Stimulated activated CD4-positive, alpha-beta T cell treated with anti-CD3 and anti-CD28 coated beads, TNF-alpha, amount 100 ng/mL, for 4 hours (primary cell): ENCODE data around the gene ITPR2.
"Not testable (repeated sequence)": the region's sequence is repeated elsewhere in the genome, so short reads cannot be mapped to it uniquely, and the experiment has no call there.

Experiments used
- DNase-seq, 3 experiments: peaks; one replicate each; pipeline ENCODE4 v3.0.0-alpha.2; 2020; ENCODE audit warnings: low read depth in 3 of 3

ITPR2 gene

DNA sequence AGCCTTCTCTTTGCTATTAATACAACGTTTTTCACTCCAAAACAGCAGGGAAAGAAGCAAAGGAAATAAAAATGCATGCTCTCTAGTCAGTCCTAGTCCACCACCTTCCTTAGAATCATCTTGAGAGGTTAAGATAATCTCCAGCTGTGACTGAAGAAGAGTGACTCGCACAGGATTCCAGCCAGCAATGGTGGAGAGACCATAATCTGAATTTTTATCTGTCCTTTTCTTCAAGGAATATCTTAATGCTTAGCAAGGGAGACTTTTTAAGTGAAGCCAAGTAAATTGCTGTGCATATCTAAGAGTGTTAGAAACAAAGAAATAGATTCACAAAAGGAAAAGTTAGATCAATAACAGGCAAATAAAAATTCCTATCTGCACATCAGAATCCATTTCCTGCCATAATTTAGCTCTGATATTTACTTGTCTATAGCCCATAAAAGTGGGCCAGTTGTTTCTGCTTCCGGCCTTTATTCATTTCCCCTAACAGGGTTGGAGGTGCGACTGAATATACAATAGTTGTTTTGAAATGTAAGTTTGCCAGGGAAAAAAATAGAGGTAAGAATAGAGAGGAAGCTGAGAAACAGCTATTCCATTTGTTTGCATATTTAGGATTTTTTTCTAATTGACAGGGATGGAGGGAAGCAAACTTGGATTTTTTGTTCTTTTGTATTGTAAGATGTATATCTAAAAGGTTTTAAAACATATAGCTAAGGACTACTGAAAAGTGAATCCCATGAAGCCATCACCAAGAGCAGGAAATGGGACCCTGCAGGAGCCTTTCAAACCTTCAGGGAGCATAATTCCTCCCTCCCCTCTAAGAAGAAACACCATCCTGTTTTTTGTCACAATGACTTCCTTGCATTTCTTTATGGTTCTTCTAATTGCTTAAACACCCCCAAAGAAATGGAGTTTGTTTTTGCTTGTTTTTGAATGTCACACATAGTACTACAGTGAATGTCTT lies 154.0 kb downstream of the ITPR2 start:
- no peak for DNase-seq

DNA sequence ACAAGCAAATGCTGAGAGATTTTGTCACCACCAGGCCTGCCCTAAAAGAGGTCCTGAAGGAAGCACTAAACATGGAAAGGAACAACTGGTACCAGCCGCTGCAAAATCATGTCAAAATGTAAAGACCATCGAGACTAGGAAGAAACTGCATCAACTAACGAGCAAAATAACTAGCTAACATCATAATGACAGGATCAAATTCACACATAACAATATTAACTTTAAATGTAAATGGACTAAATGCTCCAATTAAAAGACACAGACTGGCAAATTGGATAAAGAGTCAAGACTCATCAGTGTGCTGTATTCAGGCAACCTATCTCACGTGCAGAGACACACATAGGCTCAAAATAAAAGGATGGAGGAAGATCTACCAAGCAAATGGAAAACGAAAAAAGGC lies 161.5 kb downstream of the ITPR2 start:
- DNase-seq, result not testable (repeated sequence)

DNA sequence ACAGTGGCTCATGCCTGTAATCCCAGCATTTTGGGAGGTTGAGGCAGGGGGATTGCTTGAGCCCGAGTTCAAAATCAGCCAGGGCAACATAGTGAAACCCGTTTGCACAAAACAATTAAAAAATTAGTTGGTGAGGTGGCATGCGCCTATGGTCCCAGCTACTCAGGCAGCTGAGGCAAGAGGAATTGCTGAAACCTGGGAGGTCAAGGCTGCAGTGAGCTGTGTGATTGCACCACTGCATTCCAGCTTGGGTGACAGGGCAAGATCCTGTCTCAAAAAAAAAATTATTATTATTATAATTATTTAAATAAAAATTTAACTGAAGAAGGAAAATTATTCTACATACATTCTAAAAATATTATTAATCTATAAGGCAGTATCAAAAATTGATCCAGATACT lies 164.1 kb downstream of the ITPR2 start:
- no peak for DNase-seq

DNA sequence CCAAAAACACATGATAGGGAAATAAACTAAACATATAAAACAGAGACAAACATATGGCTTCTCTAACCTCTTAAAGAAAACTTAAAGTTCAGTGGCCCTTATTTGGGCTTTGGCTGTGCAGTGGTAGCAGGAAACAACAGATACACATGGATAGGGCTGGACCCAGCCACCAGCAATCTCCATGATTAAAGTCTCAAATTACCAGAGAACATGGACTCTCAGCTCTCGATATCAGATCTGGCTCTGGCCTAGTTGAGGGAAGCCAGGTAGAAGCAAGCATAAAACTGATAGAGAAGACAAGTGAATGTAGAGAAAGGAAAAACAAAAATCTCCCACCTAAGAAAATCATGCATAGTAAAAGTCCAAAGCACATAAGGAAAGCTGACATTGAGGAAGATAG lies 164.8 kb downstream of the ITPR2 start:
- DNase-seq, result no peak

DNA sequence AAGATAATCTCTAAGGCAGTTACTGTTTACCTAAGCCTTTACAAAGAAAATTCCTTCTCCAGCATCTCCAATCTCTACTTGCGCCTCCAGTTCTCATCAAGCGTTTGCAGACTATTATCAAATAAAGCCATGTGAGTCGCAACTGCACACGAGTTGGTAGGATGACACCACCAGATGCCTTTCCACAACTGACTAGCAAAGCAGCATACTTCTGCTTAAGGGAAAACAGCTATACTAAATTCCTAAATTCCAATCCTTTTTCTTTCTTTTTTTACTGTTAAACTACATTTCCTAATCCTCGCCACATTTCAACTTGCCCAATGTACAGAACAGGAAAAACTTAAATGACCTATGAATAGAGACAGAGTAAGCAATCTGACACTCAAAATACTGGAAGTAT lies 166.7 kb downstream of the ITPR2 start:
- no peak for DNase-seq

DNA sequence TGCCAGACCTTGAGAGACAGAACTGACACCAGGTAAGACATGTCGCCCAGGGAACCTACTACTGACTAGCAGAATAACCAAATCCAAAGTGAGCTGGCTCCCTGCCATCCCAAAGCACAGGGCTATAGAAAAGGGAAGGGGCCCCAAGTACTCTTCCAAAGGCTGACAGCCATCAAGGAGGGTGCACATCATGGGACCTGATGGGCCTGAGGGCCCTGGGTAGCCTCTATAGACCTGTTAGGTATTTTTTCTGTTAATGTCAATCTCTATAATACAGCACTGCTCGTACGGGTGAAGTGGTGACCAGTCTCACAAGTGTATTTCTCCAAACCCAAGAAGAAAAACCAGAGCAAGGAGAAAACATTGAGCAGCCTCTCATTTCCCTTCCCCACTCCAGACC lies 171.6 kb downstream of the ITPR2 start:
- DNase-seq, result no peak

DNA sequence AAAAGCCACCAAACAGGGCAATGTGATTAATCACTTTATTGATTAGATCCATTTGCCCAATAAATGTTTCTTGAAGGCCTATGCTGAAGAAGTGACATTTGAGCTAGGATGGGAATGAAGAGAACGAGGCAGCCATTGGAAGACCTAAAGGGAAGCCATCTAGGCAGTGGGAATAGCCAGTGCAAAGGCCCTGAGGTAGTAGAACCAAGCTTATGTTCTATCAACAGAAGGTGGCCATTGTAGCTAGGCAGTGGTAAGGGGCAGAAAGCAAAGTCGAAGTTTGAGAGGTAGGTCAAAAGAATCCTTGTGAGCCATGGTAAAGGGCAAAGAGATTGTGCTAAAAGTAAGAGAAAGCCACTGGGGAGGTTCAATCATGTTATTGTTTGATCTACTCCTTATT lies 173.1 kb downstream of the ITPR2 start:
- DNase-seq, result no peak

DNA sequence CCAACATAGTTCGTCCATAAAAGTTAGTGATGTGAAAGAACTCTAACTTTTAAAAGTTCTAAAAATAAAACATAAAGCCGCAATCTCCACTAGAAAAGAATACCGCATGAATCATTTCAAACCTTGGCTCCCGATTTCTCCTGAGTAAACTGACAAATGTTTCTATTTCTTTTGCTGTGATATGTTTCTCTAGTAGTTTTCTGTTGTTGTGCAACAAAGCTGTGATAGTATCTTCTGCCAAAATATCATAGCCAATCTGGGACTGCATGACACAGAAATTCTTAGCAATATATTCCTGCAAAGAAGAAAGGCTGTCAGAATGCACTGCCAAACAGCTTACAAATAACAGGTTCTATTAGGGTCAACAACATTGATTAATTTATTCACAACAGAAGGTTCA lies 174.0 kb downstream of the ITPR2 start:
- DNase-seq, result no peak

DNA sequence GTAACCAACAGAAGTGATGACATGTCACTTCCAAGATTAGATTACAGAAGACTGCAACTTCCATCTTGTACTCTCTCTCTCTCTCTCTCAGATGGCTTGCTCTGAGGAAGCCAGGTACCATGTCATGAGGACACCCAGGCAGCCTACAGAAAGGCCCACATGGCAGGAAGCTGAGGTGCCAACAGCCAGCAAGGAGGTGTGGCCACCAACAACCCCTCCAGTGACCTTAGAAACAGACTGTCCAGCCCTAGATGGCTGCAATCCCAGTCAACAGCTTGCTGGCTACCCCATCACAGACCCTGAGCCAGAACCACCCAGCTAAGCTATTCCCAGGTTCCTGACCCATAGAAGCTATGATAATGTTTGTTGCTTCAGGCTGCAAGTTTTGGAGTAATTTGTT lies 178.4 kb downstream of the ITPR2 start:
- no peak for DNase-seq

DNA sequence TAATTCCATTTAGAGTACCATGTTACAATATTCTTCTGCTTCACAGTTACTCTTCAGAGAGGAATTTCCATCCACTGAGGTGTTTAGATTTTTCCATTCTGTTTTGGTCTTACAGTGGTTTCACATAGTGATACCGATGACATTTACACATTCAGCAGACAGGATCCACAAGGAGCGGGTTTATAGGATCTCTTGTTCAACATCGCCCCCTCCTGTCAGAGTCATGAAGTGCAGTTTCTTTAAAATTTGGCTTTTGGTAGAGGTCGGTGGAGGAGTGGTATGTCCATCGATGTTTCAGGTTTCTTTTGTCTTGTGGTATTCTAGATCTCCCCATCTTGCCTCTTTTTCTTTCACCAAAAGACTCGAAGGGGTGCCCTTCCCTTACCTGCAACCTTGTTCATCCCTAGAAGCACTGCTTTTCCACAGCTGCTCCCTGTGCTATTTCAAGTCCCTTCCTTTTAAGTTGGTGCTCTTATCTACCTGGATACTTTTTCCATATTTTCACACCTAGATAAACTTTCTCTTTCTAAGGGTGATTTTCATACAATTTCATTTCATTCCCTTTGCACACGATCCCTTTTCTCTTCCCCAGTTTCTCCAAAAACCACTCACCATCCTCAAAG lies 181.3 kb downstream of the ITPR2 start:
- DNase-seq, result no peak

DNA sequence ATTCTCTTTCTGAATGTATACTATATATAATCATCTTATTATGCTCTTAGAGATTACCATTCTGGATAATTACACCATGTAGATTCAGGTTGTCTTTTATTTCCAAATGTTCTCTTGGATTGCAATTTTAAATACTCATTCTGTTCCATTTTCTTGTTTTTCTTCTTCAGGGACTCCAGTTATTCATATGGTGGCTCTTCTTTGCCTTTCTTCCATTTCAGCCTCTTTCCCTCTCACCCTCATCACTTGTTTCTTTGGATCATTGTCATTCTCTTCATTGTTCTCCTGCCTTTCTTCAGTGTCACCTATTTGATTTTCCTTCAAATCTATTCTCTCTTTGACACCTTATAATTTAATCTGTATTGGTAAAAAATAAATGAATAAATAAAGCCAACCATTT lies 182.0 kb downstream of the ITPR2 start:
- no peak for DNase-seq

DNA sequence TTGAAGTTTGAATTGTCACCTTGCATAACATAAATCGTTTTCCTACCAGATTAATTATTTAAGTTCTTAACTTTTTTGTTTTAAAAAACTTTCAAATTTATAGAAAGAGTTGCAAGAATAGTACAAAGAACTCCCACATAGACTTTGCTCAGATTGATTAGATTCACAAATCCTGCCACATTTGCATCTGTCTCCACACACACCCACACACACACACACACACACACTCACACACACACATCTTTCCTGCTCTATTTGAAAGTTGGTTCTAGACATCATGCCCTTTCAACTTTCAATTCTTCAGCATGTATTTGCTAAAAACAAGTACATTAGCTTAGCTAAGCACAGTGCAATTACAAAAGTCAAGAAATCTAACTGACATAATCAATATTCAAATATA lies 184.0 kb downstream of the ITPR2 start:
- DNase-seq, result no peak

DNA sequence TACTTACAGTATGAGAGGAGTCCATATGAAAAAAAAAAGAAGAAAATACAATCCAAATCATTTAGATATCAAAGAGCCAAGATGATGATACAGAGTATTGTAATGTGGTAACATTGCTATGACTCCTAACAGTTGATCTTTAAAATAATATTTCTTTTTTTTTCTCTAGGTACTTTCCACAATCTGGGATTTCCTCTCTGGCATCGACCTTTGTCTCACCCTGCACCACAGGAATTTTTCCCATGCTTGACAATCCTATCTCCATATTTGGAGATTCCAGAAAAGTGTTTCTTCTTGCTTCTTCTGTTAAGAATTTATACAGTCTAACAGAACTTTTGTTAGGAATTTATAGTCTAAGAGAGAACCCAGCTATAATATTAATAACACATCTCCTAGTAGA lies 184.4 kb downstream of the ITPR2 start:
- no peak for DNase-seq

DNA sequence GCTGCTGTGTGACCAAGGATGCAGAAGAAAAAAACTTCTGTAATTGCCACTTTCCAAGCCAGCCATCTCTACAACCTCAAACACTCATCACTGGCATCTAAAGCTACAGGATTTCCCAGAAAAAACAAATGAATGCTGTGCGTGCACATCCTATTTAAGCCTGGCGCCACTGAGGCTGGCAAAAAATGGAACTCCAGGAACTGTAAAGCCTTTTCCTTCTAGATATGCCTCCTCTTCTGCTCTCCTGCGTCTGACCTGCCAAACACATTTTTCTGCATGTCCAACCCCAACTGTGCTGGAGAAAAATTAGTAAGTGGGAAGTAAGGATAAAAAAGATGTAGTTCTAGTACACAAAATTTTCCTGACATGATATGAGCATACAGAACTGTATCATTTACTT lies 184.9 kb downstream of the ITPR2 start:
- no peak for DNase-seq

DNA sequence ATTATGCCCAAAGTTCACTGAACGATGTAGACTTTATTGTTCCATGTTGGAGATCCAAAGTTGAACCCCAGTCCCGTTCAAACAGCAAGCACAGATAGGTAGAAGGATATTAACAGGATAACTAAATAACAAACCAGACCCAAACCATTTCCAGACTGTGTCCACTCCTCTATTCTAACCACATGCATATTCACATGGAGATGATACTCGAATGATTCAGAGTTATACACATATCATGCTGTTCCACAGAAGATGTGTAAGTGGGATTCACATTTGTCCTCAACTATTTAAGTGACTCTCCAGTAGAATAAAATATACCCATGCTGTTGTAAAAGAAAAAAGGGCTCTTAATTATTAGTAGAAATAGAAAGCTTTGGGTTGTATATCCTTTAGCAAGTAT lies 185.9 kb downstream of the ITPR2 start:
- DNase-seq, result no peak

DNA sequence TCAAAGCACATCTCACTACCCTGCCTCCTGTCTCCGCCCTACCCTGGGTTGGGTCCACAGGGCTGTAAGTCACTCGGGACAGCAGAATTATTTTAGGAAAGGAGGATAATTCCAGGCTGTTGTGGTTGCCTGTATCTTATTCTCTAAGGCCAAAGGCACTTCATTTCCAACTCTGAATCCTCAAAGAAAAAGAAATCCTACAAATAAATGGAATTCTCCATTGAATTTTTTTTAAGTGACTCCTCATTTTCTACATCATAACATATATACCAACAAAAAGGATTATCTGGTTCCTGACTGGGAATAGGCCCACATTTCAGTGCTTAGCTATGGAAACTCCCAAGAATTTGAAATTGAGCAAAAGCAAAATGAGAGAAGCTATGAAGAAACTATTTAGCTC lies 186.4 kb downstream of the ITPR2 start:
- no peak for DNase-seq

DNA sequence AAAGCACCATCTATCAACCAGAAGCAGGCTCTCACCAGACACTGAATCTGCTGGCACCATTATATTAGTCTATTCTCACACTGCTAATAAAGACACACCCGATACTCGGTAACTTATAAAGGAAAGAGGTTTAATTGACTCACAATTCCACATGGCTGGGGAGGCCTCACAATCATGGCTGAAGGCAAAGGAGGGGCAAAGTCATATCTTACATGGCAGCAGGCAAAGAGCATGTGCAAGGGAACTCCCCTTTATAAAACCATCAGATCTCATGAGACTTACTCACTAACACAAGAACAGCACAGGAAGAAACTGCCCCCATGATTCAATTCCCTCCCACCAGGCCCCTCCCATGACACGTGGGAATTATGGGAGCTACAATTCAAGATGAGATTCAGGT lies 188.6 kb downstream of the ITPR2 start:
- not testable (repeated sequence) for DNase-seq

DNA sequence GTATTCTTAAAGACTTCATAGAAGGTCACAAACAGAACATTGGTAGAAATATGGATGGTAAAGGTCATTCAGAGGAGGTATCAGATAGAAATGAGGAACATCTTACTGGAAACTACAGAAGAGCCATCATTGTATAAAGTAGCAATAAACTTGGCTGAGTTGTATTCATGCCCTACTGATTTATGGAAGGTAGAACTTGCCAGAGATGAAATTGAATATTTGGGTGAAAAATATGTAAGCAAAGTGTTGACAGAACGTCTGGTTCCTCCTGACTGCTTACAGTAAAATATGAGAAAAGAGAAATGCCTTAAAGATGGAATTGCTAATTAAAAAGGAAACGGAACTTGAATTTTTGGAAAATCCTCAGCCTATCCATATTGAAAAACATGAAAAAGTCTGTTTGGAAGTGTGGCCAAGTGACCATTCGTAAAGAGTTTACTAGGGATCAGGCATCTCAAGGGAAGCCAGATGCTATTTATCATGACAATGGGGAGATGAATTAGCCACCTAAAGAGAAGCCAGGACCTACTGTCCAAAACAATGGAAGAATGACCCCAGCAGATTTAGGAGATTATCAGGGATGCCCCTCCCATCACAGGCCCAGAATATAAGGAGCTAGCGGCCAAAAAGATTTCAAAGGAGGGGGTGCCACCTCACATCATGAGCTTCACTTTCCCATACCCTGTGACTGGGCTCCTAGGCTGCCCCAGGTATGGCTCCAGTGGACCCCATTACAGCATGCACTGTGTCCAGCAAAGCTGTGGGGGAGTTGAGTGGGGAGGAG lies 189.3 kb downstream of the ITPR2 start:
- no peak for DNase-seq

DNA sequence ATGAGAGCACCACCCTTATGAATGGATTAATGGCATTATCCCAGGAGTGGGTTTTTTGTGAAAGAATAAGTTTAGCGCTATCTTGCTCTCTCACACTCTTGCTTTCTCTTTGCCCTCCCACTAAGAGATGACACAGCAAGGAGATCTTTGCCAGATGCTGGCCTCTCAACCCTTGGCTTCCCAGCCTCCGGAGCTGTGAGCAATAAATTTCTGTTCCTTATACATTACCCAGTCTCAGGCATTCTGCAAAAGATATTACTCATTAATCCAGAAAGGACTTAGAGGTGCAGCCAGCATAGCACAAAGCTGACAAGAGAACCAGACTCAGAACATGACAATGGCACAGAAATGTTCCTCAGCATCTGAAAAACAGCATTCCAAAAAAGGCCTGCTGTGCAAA lies 190.6 kb downstream of the ITPR2 start:
- no peak for DNase-seq

DNA sequence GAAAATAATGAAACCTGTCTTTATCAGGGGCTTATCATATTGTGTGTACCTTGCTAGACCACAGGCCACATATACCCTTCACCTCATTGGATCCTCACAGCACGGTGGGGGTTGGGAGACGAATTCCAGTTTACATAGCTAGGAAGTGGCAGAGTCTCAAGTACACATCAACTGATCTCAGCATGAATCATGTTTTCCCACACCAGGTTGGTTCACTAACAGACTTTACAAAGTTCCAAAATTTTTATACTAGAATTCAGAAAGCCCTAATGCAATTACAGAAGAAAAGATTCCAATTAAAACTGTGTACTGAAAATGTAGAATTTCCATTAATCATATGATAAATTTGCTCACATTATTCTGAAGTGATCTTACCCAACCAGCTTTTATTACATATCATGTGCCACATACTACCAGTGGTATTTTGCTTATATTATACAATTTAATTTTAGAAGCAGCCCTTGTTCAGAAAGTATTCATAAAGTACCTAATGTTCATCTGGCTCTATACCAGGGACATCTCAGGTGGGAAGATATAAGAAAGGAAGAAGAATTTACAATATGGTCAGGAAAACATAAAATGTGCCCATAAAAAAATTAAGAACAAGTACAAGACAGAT lies 196.2 kb downstream of the ITPR2 start:
- DNase-seq, result no peak

DNA sequence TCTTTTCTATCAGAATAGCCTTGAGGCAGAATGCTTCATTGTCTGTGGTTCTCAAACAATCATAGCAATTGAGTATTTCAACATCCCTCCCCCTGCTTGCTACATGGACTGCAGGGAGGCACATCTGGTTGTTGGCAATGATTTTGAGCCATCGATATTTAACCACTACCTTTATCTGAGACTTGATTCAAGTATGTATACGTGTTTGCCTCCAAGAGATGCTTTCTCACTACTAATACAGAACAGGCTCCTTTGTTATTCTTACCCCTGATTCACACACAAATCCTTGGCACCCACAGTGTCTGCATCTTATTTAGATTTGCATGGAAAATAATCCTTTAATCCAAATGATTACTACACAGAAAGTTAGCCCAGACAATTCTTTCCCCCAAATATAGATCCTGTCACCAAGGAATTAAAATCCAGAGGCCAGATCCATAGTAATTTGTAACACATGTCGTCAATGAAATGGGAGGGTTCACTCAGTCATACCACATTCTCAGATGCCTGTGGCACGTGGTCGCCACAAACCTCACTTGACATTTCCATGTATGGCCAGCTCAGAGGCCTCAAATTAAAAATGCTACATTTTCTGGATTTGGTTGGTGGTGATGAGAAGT lies 199.3 kb downstream of the ITPR2 start:
- DNase-seq, result no peak

DNA sequence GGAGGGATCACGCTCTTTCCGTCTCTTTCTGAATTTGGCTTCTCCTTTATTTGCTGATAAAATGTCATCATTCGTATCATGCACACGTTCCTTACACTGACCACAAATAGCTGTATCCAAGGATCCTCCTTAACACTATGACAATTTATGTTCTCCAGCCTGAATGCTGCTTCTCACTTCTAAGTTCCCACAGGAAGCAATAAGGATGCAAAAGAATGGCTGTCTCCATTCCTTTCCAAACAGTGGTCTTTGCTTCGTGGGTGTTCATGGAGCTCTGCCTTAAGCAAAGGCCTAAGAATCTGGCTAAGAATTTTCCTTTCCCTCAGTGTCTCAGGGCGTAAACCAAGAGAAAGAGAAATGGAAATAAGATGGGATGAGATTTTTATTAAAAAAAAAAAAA lies 200.2 kb downstream of the ITPR2 start:
- DNase-seq, result no peak
